WI38 (cell line): ENCODE results near the gene IGLL5.

ENCODE experiments used
- H3K4me3 ChIP-seq: 2 replicates; pipeline ENCODE4 v1.5.1; 2011; ENCODE audit warnings: low read depth, mild to moderate bottlenecking, control low read depth, low read length
- CTCF ChIP-seq: IDR thresholded peaks from 2 replicates; pipeline ENCODE4 v1.5.1; 2012; ENCODE audit warnings: low read depth, mild to moderate bottlenecking, control low read depth, low read length

Gene IGLL5

GRCh38 chr22:22887621-22888503 lies at the start of gene IGLL5:
Gene IGLL5 (plus strand): TSS chr22:22887816. CDS start chr22:22888054, 238 bp downstream.
- TF ChIP-seq CTCF = no peak
- H3K4me3 ChIP-seq = no peak within 1 kb of the TSS

- no peak overlapping the region for H3K4me3 ChIP-seq
- no peak for TF ChIP-seq CTCF
Measured at GRCh38 chr22:22838148-22838786, 49.3 kb upstream of the IGLL5 start.

GRCh38 chr22:22839570-22840314 lies 47.9 kb upstream of the IGLL5 start:
- no peak overlapping the region for H3K4me3 ChIP-seq
- no peak for TF ChIP-seq CTCF

- H3K4me3 ChIP-seq = no peak overlapping the region
- TF ChIP-seq CTCF = no peak
Measured at GRCh38 chr22:22840780-22841179, 46.8 kb upstream of the IGLL5 start.

GRCh38 chr22:22841598-22841997 lies 46.0 kb upstream of the IGLL5 start:
- TF ChIP-seq CTCF = no peak
- no peak overlapping the region for H3K4me3 ChIP-seq

GRCh38 chr22:22842085-22842484 lies 45.5 kb upstream of the IGLL5 start:
- no peak for TF ChIP-seq CTCF
- no peak overlapping the region for H3K4me3 ChIP-seq
